Activated CD8-positive, alpha-beta memory T cell treated with anti-CD3 and anti-CD28 coated beads, Interleukin-2, amount 50 U/mL, for 4 hours (primary cell): ENCODE data around the gene MGRN1.

ENCODE experiments used
- DNase-seq: peaks from one replicate; pipeline ENCODE4 v3.0.0-alpha.2; 2020

MGRN1 gene

DNA sequence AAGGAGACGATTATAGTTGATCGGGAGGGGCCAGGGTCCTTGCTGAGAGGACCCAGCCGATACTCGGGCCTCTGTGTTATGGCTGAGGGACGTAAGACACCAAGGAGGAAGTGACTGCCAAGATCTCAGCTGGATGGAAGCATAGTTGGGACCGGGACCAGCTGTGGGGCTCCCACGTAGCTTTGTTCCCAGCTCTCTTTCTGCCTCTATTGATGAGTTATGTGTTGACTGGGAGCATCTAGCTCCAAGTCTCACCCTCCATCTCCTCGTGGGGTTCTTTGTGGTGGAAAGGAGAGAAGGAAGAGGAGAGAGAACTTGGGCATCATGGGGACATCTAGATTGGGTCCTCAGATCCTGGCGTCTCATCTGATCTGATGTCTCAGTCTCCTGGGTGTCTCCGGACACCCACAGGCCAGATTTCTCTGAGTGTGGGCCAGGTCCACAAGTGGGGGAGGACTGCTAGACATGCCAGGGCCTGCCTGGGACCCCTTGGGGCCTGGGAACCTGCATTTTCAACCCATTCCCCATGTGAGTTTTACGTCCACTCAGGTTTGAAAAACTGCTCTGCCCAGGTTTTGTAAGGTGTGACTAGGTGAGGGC lies 1.0 kb downstream of the MGRN1 start:
- DNase-seq, result no peak

DNA sequence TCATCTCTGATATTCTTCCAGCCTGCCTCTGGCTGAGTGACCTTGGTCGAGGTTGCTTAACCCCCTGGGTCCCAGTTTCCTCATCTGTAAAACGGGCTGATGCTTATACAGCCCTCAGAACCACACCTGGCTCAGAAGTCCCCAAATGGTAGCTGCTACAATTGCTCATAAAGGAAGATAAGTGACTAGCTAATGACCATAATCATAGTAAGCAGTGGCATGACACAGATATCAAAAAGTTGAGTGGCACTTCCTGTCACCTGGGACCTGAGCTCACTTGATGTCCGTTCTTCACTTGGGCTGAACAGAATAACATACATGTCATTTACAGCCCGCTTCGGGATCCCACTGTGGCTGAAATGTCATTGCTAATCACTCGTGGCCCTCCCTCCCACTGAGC lies 1.8 kb downstream of the MGRN1 start:
- DNase-seq, result no peak

DNA sequence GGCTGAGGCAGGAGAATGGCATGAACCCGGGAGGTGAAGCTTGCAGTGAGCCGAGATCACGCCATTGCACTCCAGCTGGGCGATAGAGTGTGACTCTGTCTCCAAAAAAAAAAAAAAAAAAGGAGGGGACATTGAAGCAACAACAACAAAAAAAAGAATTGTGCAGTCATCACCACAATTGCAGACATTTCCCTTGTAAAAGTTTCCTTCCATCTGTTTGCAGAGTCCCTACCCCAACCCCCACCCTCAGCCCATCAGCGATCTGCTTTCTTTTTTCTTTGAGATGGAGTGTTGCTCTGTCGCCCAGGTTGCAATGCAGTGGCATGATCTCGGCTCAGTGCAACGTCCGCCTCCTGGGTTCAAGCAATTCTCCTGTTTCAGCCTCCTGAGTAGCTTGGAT lies 3.7 kb downstream of the MGRN1 start:
- DNase-seq, result no peak

DNA sequence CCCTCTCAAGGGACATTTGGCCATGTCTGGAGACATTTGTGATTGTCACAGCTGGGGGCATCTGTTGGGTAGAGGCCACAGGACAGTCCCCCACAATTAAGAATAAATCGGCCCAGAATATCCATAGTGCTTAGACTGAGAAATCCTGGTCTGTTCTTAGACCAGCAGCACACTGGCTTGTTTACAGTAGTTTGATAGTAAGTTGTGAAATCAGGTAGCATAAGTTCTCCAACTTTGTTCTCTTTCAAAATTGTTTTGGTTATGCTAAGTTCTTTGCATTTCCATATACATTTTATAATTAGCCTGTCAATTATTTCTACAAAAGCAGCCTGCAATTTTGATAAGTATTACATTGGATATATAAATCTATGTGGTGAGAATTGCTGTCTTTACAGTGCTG lies 6.8 kb downstream of the MGRN1 start:
- DNase-seq, result no peak

DNA sequence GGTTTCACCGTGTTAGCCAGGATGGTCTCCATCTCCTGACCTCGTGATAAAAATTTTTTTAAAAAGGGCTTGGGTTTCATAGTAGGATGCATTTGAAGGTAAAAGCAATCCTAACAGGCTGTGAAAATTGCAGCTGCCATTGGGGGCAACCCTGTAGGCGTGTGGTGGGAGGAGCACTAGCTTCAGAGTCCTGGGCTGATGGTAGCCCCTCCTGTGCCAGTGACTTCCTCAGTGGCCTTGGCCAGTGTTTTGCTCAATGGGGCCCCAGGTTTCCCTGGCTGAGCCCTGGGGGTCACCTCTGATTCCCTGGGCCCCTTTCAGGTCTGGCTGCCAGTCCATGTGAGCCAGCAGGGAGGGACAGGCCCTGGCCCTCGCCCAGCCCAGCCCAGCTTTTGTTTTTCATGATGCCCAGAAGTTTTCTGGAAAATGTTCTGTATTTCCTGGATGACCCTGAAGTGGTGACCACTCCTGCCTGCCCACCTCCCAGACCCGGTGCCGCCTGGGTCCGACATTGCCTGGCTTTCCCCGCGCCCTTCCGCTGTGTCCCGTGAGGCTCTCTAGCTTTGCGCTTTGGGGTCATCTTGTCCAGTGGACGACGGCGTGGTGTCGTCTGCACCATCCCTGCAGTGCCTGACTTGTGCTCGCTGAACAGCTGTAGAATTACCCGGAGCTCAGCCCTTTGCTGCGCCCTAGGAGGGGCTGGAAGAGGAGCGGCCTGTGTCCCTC lies 9.4 kb downstream of the MGRN1 start:
- no peak for DNase-seq

DNA sequence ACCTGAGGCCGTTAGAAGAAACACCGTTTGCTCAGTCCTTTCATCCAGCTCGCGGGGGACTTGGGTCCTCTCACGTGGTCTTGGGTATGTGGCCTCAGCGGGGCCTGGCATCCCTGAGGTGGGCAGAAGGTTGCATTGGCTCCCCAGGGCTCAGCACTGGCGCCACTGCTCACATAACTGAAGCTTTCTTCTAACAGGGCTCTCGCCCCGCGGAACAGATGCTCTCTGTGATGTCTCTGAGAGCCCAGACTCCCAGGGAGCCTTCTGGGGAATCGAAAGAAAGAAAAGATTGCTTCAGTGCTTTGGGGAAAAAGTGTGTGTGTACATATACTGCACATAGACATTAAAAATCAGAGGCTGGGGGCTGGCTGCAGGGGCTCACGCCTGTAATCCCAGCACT lies 10.1 kb downstream of the MGRN1 start:
- no peak for DNase-seq

DNA sequence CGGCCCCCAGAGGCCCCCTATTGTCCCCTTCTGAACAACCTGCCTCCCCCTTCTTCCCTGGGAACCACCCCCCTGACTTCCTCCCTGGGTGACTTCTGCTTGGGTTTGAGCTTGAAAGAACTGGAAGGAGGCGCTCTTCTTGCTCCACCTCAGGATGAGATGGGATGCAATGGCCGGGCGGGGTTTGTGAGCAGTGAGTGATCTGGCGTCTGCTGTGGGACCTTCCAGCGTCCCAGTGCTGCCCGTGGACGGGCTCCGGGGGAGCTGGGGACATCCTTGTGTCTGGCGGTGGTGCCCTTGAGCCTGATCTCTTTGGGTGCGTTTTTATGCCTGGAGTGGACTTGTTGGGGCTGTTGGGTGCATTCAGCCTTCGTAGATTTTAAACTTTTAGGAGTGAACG lies 11.6 kb downstream of the MGRN1 start:
- no peak for DNase-seq

DNA sequence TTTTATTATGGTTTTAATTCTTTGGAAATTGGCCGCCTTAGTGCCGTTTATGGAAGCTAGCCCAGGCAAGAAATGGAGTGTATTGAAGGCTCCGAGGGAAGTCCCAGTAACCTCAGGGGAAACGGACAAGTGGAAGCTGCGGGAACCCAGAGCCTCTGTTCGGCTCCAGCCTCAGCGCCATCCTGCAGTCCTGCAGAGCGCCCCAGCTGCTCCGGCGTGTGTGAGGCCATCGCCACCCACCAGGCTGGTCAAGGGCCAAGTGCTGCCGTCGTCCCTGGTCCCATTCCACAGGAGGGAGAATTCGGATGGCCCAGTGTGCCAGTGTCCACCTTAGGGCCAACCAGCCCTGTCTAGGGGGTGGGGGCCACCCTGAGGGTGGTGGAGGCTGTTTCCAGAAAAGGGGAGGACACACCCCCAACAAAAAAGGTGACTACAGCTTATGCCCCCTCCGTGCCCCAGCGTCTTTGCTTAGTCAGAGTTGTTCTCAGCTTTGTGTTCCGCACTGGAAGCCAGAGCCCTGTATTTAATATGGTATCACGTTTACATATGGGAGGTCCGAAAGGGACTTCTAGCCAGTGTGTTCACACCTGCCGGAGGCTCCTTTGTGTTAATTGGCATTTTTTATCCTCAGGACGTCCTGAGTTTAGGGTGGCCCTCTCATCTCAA lies 13.0 kb downstream of the MGRN1 start:
- no peak for DNase-seq

DNA sequence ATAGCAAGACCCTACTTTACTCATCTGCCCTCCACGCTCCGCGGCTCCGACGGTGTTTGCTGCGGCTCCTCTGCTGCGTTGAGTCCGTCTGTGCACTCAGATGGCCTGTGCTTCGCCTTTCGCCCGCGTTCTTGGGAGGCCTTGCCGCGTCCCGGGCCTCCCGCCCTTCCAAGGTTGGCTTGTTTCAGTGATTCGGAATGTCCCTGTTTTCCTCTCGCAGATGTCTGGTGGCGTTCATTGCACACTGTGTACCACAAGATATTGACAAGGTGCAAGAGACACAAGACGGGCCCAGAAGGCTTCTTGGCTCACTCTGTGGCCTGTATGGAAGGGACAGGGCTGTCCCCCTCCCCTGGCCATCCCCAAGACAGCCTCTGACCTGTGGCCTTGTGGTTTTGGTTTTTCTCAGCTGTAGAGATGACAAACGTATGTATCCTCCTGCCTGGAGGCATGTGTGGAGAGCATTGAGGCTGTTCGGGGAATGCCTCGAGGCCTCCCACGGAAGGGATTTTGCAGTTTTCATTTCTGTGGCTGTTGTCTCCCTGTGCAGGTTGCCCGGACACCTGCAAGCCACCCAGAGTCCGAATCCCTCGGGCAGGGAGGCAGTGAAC lies 15.4 kb downstream of the MGRN1 start:
- no peak for DNase-seq

DNA sequence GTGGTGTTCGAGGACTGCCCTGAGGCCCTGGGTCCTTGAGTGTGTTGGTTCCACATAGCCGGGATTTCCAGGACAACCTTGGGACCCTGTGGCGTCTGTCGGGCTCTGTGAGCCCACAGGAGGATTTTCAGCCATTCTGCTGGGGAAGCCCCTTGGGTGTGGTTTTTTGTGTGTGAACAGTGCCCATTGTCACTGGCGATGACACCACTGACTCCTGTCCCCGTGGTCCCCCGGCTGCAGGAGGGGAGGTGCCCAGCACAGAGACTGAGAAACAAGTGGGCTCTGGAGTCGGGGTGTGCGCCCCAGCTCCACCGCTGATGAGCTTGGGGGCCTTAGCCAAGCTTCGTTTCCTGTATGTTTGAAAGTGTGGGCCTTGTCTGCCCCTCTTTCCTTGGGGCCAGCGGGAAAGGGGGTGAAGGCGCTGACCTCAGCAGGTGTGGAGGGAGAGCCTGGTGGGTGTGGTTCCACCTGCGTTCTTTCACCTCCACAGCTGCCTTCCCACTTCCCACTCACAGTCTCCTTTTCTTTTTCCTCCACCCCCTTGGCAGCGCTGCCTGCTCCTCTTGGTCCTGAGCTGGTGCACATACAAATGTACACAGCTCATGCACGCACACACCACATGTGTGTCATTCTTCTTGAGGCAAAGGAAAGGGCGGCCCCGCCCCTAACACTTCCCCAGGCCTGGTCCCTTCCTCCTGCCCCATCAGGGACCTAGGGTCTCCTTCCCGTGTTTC lies 16.1 kb downstream of the MGRN1 start:
- no peak for DNase-seq

DNA sequence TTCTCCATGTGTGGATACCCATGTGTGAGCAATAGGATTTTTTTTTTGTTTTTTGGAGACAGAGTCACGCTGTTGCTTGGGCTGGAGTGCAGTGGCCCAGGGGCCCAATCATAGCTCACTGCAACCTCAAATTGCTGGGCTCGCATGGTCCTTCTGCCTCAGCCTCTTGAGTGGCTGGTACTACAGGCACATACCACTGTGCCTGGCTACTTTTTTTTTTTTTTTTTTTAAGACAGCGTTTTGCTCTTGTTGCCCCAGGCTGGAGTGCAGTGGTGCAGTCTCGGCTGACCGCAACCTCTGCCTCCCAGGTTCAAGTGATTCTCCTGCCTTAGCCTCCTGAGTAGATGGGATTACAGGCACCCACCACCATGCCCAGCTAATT lies 16.7 kb downstream of the MGRN1 start:
- no peak for DNase-seq

DNA sequence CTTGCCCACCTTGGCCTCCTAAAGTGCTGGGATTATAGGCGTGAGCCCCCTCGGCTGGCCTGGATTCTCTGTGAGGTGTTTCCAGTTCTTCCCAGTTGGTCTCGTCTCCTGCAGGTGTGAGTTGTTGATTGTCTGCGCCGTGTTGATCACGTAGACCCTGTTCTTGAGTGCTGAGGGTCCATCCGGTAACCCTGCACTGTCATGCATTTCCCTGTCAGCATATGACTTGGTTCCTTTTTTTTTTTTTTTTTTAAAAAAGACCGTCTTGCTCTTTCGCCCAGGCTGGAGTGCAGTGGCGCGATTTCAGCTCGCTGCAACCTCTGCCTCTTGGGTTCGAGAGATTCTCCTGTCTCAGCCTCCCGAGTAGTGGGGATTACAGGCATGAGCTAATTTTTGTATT lies 17.3 kb downstream of the MGRN1 start:
- no peak for DNase-seq

DNA sequence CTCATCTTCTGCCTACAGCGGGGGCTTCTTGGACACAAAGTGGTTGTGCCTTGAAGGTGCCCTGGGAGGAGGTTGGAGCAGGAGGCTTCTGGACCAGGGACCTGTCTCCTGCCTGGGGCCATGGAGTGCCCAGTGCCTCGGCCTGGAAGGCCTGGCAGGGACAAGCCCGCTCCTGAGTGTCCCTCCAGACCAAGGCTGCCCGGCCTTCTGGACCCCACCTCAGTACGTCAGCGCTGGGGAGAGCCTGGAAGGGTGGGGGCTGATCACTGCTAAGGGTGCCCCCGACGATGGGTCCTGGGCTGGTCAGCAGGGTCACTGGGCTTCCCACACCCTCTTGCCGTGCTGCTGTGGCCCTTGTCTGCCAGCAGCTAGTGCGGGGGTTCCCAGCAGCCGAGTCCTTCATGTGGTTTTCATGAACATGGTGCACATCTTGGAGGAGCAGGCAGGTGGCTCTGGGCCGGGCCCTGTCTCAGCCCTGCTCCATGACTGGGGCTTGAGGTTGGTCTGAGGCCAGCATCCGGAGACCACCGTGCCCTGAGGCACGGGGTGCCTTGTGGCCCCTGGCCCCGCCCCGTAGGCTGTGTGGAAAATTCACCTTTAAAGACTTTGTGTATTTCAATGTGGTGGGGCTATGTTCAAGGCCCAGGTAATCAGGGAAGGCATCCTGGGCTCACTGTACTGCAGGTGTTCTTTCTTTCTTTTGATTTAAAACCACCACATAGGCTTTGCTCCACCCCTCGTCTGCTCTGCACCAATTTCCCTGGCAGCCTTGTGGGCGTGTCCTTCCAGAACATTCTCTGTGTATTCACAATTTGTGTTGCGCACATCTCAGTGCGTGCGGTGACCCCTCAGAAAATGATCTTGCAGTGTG lies 22.4 kb downstream of the MGRN1 start:
- no peak for DNase-seq

DNA sequence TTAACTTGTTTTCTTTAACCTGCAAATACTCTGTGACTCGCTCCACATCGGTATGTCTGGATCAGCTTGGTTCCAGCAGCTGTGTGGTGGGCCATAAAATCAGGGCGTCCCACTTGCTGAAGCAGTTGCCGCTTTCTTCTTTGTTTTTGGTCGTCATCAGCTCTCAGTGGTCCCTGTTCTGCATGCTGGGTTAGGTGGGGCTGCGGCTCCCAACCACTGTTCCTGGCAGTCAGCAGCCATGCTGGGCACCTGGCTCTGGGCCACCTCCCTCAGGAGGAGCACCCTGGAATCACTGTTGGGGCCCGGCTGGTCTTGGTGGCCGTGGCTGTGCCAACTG lies 23.0 kb downstream of the MGRN1 start:
- DNase-seq, result no peak

DNA sequence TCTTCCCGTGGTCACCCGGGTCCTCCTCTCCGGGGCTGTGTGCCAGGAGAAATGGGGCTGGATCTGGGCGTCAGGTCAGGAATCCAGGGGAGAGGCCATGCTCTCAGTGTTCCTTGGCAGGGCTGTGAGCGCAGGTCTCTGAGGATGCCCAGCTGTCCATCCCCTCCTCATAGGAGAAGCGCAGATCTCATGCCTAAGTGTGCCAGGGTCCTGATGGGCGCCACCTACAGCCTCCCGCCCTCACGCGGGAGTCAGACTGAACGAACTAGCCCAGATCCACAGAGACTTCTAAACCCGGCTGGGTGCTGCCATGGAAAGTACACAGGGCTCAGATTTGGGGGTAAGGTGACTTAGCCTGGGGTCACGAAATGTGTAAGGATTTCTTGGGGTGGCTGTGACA lies 24.3 kb downstream of the MGRN1 start:
- DNase-seq, result no peak

DNA sequence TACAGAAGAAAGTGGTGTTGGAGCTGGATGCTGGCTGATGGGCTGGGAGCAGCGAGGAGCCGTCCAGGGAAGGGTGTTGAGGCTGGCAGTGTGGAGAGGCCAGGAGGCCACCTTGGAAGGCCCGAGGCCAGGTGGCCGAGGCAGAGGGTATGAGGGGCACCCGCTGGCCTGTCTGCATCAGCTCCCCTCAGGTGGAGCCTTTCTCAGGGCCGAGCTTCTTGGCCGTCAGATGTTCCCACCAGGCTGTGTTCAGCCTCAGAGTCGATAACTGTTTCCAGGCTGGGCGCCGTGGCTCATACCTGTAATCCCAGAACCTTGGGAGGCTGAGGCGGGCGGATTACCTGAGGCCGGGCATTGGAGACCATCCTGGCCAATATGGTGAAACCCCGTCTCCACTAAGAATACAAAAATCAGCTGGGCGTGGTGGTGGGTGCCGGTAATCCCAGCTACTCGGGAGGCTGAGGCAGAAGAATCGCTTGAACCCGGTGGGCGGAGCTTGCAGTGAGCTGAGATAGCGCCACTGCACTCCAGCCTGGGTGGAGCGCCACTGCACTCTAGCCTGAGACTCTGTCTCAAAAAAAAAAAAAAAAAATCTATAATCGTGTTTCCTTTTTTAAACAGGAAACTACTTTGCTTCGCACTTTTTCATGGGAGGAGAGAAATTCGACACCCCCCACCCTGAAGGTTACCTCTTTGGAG lies 25.3 kb downstream of the MGRN1 start:
- DNase-seq, result no peak

DNA sequence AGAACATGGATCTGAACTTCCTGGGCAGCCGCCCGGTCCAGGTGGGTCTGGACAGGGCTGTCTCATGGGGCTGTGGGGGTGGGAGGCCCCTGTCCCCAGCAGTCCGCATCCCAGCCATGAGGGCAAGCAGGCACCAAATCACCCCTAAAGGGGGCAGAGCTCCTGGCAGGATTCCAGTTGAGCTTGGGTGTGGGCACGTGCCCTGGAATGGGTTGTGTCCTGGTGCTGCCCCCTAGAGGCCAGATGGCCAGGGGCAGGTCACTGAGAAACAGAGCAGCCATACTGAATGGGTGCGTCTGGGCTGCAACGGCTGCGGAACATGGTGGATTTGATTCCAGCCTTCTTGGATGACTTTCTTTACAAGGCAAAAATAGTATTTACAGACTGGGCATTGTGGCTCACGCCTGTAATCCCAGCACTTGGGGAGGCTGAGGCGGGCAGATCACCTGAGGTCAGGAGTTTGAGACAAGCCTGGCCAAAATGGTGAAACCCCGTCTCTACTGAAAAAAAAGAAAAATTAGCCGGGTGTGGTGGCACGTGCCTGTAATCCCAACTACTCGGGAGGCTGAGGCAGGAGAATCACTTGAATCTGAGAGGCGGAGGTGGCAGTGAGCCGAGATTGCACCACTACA lies 25.9 kb downstream of the MGRN1 start:
- DNase-seq, result peak; percentile 74

DNA sequence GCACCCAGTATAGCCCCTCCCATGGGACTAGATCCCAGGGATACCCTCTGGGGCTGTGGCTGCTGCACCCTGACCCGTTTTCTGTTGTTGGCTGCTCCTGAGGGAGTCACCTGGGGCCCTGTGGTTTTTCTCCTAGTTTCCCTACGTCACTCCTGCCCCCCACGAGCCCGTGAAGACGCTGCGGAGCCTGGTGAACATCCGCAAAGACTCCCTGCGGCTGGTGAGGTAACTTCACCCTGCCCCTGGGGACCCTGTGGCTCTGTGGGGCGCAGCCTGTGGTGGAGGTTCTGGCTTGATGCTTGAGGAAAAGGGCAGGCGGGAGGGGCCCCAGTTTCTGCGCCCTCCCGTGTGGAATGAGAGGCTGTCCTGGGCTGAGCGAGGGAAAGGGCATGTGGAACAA lies 27.2 kb downstream of the MGRN1 start:
- no peak for DNase-seq

DNA sequence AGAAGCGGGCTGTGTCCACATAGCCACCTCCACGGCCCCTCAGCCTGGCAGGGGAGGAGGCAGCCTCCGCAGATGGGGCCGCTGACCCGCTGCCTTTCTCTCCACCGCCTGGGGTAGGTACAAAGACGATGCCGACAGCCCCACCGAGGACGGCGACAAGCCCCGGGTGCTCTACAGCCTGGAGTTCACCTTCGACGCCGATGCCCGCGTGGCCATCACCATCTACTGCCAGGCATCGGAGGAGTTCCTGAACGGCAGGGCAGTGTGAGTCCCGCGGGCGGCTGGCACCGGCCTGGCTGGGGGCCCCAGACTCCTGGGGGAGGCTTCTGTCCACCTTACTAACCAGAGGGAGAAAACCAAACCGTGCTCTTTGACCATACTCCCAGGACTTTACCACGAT lies 27.9 kb downstream of the MGRN1 start:
- DNase-seq, result no peak

DNA sequence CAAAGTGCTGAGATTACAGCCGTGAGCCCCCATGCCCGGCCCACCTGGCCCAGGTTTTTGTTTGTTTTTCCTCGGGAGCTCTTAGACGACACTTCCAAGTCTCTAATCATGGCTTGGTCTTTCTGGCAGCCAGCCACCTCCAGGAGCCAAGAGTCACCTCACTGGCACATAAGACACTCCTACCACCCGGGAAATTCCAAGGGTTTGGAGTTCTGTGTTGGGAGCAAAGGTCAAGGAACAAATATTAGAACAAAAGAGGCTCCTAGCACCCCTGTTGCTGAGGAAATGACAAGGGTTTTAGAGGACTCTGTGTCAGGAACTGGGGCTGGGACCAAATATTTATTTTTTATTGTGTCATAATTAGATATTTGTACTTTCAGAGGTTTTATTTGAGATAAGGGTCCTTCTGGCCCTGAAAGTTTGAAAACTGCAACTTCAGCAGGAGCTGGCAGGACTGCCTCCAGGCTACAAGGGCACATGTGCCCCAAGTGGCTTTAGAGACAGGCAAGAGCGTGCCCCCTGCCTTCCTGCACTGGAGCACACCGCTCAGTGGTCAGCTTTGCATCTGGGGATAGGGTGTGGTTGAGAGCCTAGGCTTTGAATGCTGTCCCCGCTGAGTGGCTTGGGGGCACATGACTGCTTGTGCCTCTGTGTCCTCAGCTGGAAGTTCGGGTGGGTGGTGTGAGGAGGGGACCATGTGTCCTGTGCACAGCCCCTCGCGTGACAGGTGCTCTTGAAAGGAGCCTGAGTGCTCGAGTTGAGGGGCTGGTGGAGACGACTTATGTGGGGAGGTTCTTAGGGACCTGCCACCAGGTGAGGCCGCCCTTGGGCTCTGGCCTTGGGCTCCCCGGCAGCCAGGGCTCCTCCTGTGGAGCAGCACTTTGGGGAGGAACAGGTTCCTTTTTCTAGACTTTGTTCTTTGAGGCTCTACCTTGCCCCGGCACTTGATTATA lies 29.7 kb downstream of the MGRN1 start:
- no peak for DNase-seq
